HUES6 (cell line): ENCODE data around the gene RNF166.

Source experiments
- H3K27ac ChIP-seq: 2 replicates; pipeline ENCODE4 v1.7.0; 2013; ENCODE audit warnings: low read depth, mild to moderate bottlenecking, low read length, inconsistent platforms
- H3K27me3 ChIP-seq: 2 replicates; pipeline ENCODE4 v1.6.1; 2013; ENCODE audit warnings: low read length; ENCODE audit not compliant: control insufficient read depth, insufficient read depth
- H3K36me3 ChIP-seq: 2 replicates; pipeline ENCODE4 v1.6.1; 2013; ENCODE audit warnings: low read length; ENCODE audit not compliant: control insufficient read depth, insufficient read depth
- H3K4me1 ChIP-seq: 2 replicates; pipeline ENCODE4 v1.6.1; 2013; ENCODE audit warnings: low read length; ENCODE audit not compliant: control insufficient read depth, insufficient read depth
- H3K4me3 ChIP-seq: 2 replicates; pipeline ENCODE4 v1.5.1; 2013; ENCODE audit warnings: low read depth, low read length
- H3K9ac ChIP-seq: one replicate; pipeline ENCODE4 v1.6.1; 2013; ENCODE audit warnings: mild to moderate bottlenecking, low read length
- H3K9me3 ChIP-seq: 2 replicates; pipeline ENCODE4 v1.6.1; 2013; ENCODE audit warnings: low read depth, low read length; ENCODE audit not compliant: control insufficient read depth, insufficient read depth

Gene RNF166

DNA sequence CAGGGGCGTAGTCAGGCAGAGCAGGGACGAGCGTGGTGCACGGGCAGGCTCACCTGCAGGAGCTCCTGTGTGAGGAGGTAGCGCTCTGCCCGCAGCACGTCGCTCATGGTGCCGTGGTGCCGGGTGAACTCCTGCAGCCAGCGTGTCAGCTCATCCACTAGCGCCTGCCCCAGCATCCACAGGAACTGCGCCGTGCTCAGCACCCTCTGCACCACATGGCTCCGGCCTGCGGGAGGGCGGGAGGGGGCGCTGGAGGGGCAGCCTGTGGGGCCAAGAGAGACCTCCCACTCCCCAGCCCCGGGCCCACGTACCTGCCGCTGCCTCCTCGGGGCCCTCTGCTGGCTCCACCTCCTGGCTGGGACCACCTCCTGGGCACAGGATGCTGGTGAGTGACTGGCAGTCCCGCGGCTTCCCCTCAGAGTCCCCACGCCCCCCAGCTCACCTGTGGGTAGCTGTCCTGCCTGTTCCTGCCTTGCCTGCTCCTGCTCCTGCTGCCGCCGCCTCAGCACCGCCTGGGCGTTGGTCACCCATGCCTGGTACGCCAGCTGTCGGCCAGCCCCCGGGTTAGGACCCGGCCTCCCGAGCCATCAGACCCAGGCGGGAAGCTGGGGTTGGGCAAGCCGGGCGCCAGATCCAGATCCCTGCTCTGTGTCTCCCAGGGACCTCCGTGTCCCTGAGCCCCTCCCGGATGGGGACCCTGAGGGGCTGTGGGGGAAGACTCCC lies 16.7 kb upstream of the RNF166 start:
- Histone ChIP-seq H3K27ac (no peak overlapping the region), H3K27me3 (no peaks in the 10 kb centered on the region), H3K4me1 (no peaks in the 10 kb centered on the region; the same call in 1 of the 2 replicates), H3K9ac (no peak overlapping the region), H3K4me3 (no peak overlapping the region), H3K36me3 (peaks cover 52% of the 10 kb centered on the region), H3K9me3 (no peaks in the 10 kb centered on the region)

DNA sequence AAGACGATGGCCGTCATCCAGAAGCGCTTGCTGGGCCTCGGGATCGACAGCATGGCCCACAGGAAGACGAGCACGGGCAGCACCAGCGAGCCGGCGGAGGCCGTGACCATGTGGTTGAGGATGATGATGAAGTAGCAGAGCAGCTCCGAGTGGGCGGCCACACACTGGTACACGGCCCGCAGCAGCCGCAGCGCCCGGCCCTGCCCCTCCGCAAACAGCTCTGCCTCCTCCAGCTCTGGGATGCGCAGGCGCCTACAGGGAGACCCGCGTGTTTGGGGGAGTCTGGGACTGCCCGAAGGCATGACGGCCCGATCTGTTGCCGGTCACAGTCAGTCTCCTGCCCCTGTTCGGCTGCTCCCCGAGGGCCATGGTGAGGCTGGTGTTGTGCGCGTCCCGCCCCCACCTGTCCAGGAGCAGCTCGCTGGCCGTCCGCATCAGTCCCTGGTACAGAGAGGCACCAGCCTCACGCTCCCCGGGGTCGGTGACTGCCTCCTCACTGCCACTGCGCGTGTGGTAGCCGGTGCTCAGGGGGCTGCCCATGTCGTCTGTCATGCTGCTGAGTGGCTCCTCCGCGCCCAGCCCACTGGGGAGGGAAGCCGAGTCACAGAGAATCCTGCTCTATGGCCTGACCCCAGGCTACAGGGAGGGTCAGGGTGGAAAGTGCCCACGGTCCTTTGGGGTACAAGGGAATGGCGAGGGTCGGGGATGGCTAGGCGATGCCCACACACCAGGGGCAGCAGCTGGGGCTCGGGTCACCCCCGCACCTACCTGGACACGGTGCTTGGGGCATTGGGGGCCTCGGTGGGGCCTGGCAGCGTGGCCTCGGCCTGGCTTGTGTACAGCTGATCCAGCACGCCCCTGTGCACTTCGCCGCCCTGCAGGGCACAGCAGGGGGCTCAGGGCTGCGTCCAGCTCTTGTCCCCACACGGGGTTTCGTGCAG lies 15.9 kb upstream of the RNF166 start:
- Histone ChIP-seq H3K36me3 (peaks cover 60% of the 10 kb centered on the region), H3K27ac (no peak overlapping the region), H3K9me3 (no peaks in the 10 kb centered on the region), H3K4me3 (no peak overlapping the region), H3K4me1 (no peaks in the 10 kb centered on the region), H3K27me3 (no peaks in the 10 kb centered on the region), H3K9ac (no peak overlapping the region)

DNA sequence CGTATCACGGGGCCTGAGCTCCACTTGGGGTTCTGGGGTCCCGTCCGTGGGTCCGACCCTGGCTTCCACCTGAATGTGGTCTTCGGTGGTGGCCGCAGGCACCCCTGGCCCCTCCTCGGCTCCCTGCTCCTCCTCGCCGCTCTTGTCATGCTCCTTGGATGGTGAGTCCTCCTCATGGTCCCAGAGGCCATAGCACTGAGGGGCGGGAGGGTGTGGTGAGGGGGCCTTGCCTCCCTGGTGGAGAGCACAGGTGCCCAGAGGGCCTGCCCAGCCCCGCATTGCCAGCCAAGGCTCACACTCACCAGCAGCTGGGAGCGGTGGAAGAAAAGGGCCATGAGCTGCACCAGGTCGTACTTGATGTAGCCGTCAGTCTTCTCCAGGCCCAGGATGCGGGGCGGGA lies 15.0 kb upstream of the RNF166 start:
- H3K4me3 ChIP-seq: no peak overlapping the region
- no peaks in the 10 kb centered on the region for H3K9me3 ChIP-seq
- H3K36me3 ChIP-seq: peaks cover 68% of the 10 kb centered on the region
- no peak overlapping the region for H3K9ac ChIP-seq
- no peaks in the 10 kb centered on the region for H3K27me3 ChIP-seq
- H3K4me1 ChIP-seq: no peaks in the 10 kb centered on the region
- no peak overlapping the region for H3K27ac ChIP-seq

DNA sequence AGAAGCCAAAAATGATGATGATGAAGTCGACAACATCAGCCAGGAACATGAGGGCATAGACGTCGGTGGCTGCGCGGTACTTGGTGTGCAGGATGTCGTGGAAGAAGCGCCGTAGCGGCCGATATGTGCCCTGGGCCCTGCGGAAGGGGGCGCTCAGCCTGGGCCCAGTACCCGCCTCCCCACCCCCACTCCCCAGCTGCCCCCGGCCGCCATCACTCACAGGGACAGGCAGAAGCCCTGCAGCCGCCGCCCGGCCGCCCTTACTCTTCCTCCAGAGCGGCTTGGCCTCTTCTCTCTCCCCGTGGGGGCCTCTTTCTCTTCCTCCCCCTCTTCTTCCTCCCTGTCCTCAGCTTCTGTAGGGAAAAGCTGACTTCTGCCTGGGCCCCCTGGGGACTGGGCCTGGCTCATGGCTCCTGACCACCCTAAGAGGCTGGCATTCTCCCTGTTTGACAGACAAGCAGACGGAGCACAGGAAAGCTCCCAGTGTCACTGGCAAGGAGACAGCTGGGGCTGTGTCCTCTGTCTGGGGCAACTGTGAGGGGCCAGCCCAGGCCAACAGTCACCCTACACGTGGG lies 14.3 kb upstream of the RNF166 start:
- Histone ChIP-seq H3K9ac (no peak overlapping the region), H3K4me1 (no peaks in the 10 kb centered on the region), H3K27me3 (no peaks in the 10 kb centered on the region), H3K4me3 (no peak overlapping the region), H3K36me3 (peaks cover 74% of the 10 kb centered on the region), H3K9me3 (no peaks in the 10 kb centered on the region), H3K27ac (no peak overlapping the region)

DNA sequence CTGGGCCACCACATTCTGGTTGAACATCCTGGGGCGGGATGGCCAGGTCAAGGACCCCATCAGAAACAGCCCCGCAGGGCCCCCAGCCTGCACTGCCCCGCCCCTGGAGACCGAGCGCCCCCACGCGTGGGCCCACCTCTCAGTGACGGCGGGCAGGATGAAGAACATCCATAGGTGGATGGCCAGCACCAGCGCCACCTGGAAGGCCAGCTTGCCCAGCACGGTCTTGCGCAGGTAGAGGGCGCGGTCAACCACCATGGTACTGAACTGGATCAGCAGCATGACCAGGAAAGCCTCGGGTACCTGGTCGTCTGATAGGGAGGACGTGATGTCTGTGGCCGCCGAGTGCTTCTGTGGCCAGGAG lies 13.7 kb upstream of the RNF166 start:
- H3K4me3 ChIP-seq: no peak overlapping the region
- no peaks in the 10 kb centered on the region for H3K27me3 ChIP-seq
- H3K27ac ChIP-seq: no peak overlapping the region
- no peaks in the 10 kb centered on the region for H3K4me1 ChIP-seq
- no peak overlapping the region for H3K9ac ChIP-seq
- no peaks in the 10 kb centered on the region for H3K9me3 ChIP-seq
- peaks cover 74% of the 10 kb centered on the region for H3K36me3 ChIP-seq

DNA sequence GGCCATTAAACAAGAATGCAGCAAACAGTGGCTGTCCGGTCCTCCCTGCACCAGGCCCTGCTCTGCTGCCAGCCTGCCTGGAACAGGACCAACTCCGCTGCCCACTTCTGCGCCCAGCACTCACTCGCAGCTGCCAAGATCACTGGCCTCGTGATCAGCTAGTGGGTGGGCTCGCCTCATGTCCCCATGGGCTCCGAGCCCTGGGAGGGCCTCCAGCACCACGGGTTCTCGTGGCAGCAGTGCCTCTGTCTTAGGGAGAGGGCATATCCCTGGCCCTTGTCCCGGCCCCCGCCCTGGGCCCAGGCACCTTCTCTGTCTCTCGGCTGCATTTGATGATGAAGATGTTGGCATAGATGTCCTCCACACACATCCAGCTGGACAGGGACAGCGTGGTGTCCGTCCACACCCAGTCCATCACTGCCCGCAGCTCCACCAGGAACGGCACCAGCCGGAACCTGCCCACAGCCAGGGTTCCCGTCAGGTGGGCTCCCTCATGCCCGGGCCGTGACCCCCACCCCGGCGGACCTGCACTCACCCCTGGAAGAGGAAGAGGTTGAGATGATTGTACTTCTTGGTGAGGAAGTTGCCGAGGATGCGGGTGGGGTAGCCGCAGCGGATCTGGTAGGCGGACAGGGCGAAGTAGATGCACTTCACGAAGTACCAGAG lies 13.2 kb upstream of the RNF166 start:
- H3K27me3 ChIP-seq: no peaks in the 10 kb centered on the region
- no peak overlapping the region for H3K9ac ChIP-seq
- no peaks in the 10 kb centered on the region for H3K4me1 ChIP-seq
- no peaks in the 10 kb centered on the region for H3K9me3 ChIP-seq
- H3K4me3 ChIP-seq: no peak overlapping the region
- H3K36me3 ChIP-seq: peaks cover 76% of the 10 kb centered on the region
- H3K27ac ChIP-seq: no peak overlapping the region

DNA sequence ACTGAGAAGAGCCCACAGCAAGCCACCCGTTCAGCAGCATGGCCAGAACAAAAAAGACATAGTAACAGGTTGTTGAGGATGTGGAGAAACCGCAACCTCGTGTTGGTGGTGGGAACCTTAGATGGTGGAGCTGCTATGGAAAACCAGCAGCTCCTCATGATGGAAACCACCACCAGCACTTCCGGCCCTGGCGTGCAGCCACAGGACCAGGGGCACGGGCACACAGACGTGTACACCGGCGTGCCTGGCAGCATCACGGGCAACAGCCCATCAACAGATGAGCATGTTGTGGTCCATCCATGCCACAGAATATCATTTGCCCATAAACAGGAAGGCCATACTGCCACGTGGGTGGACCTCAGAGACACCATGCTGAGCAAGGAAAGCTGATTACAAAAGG lies 12.0 kb upstream of the RNF166 start:
- no peaks in the 10 kb centered on the region for H3K4me1 ChIP-seq
- peaks cover 87% of the 10 kb centered on the region for H3K36me3 ChIP-seq
- H3K9ac ChIP-seq: no peak overlapping the region
- H3K27ac ChIP-seq: no peak overlapping the region
- H3K27me3 ChIP-seq: no peaks in the 10 kb centered on the region
- H3K4me3 ChIP-seq: no peak overlapping the region
- no peaks in the 10 kb centered on the region for H3K9me3 ChIP-seq

DNA sequence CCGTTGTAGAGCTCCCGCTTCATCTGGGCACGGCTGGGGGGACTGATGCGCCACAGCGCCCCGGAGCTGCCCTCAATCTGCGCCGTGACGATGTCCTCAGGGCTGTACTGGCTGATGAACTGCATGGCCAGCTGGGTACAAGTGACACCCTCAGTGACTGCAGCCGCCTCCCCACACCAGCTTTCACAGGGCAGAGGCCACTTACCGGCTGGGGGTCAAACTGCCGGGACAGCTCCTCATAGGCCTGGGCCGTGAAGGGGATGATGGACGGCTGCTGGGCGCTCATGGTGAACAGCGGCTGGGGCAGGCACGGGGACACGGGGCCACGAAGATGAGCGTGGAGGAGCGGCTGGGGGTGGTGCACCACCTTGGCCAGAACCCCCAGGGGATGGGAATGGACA lies 10.4 kb upstream of the RNF166 start:
- Histone ChIP-seq H3K4me1 (no peaks in the 10 kb centered on the region), H3K36me3 (peaks cover 76% of the 10 kb centered on the region), H3K9me3 (no peaks in the 10 kb centered on the region), H3K9ac (no peak overlapping the region), H3K27me3 (no peaks in the 10 kb centered on the region), H3K4me3 (no peak overlapping the region), H3K27ac (no peak overlapping the region)

DNA sequence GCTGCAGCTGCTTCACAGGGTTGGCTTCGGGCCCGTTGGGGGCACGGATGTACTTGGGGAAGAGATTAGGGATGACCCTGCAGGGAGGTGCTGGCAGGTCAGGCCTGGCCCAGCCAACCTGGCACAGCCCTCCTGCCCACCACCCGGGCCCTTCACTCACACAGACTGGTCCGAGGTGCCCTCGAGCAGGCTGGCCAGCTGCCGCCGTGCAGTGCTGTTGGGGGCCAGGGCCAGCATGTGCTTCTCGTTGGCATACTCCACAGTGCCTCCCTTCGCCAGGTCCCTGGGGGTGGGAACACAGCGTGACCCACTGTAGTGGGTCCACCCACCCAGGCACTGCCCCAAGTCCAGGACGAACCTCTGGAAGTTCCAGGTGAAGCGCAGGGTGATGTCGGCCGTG lies 10.0 kb upstream of the RNF166 start:
- Histone ChIP-seq H3K27ac (no peak overlapping the region), H3K4me1 (no peaks in the 10 kb centered on the region), H3K9ac (no peak overlapping the region), H3K36me3 (peaks cover 73% of the 10 kb centered on the region), H3K27me3 (no peaks in the 10 kb centered on the region), H3K4me3 (no peak overlapping the region), H3K9me3 (no peaks in the 10 kb centered on the region)

DNA sequence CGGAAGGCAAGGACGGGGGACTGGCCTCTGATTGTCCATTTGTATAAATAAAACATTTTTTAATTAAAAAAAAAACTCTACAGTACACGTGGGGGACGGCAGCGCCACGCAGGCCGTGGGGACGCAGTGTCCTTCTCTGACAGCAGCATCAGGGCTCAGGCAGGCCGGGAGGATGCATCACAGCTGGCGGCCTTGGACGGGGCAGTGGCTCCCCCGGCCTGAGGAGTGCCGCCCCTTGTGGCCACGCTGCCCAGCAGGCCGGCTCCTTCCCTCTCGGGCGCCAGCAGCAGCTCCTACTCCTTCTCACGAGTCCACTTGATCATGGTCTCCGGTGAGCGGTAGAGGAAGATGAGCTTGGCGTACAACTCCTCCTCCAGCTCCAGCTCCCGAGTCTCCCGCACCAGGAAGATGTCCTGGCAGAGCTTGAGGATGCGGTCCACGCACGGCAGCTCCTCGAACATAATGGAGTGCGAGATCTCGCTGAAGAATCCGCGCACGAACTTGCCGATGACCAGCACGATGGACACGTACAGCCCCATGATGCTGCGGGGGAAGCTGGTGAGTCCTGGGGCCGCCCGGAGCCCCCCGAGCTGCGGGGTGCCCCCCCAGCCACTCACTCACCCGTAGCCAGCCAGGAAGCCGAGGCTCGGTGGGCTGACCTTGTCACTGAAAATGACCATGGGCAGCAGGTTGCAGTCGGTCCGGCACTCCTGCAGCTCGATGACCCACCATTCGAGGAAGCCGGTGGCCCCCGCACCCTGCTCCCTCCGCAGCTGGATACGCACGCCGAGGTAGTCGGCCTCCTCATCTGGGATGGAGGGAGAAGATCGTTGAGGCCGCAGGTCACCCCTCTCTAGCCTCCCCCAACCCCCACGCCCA lies 9.3 kb upstream of the RNF166 start:
- no peak overlapping the region for H3K27ac ChIP-seq
- H3K27me3 ChIP-seq: no peaks in the 10 kb centered on the region
- no peak overlapping the region for H3K4me3 ChIP-seq
- H3K36me3 ChIP-seq: peaks cover 68% of the 10 kb centered on the region
- no peak overlapping the region for H3K9ac ChIP-seq
- no peaks in the 10 kb centered on the region for H3K9me3 ChIP-seq
- H3K4me1 ChIP-seq: no peaks in the 10 kb centered on the region
